ENCODE results near the gene SELENON.
A peak's percentile ranks its signal among the peaks of the same experiment; 100 is the strongest.

Gene SELENON

DNA sequence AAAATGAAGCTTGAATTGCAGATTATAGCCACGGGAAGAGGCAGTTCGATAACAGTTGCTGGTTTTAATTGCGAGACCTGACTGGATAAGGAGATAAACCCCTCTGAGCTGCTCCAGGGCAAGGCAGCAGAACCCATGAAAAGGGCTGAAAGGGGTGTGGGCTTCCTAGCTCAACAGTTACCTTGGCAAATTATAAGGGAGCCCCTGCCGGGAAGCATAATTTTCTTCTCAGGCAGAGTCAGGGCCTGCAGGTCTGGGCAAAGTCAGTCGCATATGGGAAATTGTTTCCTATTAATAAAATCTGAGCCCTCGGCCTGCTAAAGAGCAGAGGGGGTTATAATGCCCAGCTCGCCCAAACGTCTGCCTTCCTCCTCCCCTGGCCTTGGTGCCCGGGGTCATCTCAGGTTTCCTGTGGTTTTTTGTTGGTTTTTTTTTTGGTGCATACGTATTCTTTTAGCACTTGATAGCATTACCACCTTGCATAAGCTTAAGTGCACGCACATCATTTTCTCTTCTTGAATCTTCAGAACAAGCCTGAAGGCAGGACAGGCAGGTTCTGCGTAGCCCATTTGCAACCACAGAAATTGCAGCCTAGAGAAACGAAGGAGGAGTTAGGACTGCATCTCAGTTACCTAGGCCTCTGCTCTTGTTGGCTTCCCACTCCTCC lies 33.9 kb upstream of the SELENON start (continued):
- no peak for TF ChIP-seq ZNF140 (tag by site-specific recombination; IDR thresholded peaks at IDR 0.05)
- TF ChIP-seq, protein P1, sequence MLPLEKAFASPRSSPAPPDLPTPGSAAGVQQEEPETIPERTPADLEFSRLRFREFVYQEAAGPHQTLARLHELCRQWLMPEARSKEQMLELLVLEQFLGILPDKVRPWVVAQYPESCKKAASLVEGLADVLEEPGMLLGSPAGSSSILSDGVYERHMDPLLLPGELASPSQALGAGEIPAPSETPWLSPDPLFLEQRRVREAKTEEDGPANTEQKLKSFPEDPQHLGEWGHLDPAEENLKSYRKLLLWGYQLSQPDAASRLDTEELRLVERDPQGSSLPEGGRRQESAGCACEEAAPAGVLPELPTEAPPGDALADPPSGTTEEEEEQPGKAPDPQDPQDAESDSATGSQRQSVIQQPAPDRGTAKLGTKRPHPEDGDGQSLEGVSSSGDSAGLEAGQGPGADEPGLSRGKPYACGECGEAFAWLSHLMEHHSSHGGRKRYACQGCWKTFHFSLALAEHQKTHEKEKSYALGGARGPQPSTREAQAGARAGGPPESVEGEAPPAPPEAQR (tag by site-specific recombination; IDR thresholded peaks at IDR 0.05) = no peak
- peak; percentile 30; the same call in 1 of the 2 replicates for TF ChIP-seq ZBTB20 (tag by site-specific recombination; IDR thresholded peaks at IDR 0.05)
- no peak for TF ChIP-seq RBAK (tag by site-specific recombination; IDR thresholded peaks at IDR 0.05)
- TF ChIP-seq ZNF571 (tag by site-specific recombination; IDR thresholded peaks at IDR 0.05) = no peak
- peak; percentile 48 for TF ChIP-seq FEZF1 (tag by site-specific recombination; IDR thresholded peaks at IDR 0.05)
- 0 out of 2 replicates have a peak, but pooled peaks have one; percentile 7 for TF ChIP-seq ZNF843 (tag by site-specific recombination; IDR thresholded peaks at IDR 0.05)
- peak; percentile 39; the same call in 1 of the 2 replicates for TF ChIP-seq ZNF341 (tag by site-specific recombination; IDR thresholded peaks at IDR 0.05; ENCODE audit: low read depth)
- no peak for TF ChIP-seq ZNF404 (tag by site-specific recombination; IDR thresholded peaks at IDR 0.05)
- TF ChIP-seq, protein P2, sequence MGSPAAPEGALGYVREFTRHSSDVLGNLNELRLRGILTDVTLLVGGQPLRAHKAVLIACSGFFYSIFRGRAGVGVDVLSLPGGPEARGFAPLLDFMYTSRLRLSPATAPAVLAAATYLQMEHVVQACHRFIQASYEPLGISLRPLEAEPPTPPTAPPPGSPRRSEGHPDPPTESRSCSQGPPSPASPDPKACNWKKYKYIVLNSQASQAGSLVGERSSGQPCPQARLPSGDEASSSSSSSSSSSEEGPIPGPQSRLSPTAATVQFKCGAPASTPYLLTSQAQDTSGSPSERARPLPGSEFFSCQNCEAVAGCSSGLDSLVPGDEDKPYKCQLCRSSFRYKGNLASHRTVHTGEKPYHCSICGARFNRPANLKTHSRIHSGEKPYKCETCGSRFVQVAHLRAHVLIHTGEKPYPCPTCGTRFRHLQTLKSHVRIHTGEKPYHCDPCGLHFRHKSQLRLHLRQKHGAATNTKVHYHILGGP (tag by site-specific recombination; IDR thresholded peaks at IDR 0.05) = no peak
- no peak for TF ChIP-seq ZNF16 (tag by site-specific recombination; IDR thresholded peaks at IDR 0.05; ENCODE audit: low read depth)
- no peak for TF ChIP-seq MZF1 (tag by site-specific recombination; IDR thresholded peaks at IDR 0.05; ENCODE audit: borderline replicate concordance)
- TF ChIP-seq ZFP69B (tag by site-specific recombination; IDR thresholded peaks at IDR 0.05) = no peak
- peak; percentile 42 for TF ChIP-seq ZNF335 (tag by site-specific recombination; conservative IDR thresholded peaks at IDR 0.05)
- TF ChIP-seq KLF8 (tag by site-specific recombination; IDR thresholded peaks at IDR 0.05) = no peak
- TF ChIP-seq ZNF18 (tag by site-specific recombination; IDR thresholded peaks at IDR 0.05) = no peak
- no peak for TF ChIP-seq ZNF544 (tag by site-specific recombination; IDR thresholded peaks at IDR 0.05)
- peak; percentile 65; the same call in 1 of the 2 replicates for TF ChIP-seq PRDM6 (tag by site-specific recombination; IDR thresholded peaks at IDR 0.05)
- TF ChIP-seq ZNF112 (tag by site-specific recombination; IDR thresholded peaks at IDR 0.05) = no peak
- TF ChIP-seq ZNF132 (tag by site-specific recombination; IDR thresholded peaks at IDR 0.05; ENCODE audit: borderline replicate concordance) = no peak
- TF ChIP-seq ZNF629 (tag by site-specific recombination; IDR thresholded peaks at IDR 0.05) = no peak
- no peak for TF ChIP-seq ZNF560 (tag by site-specific recombination; IDR thresholded peaks at IDR 0.05; ENCODE audit: borderline replicate concordance)

All from HEK293 (cell line).